ENCODE data around the gene GMPPA. TPM values are rescaled to one million over a fixed set of nuclear protein-coding genes. Genes with fewer than 3 reads are reported as not detected.

Gene GMPPA
- total and polyA plus RNA-seq, 9 of the 15 experiments (the other 6 are each of a cell fraction or from before 2014, with no cell fraction given), result 7.0 to 101 (median 66.7) TPM

DNA sequence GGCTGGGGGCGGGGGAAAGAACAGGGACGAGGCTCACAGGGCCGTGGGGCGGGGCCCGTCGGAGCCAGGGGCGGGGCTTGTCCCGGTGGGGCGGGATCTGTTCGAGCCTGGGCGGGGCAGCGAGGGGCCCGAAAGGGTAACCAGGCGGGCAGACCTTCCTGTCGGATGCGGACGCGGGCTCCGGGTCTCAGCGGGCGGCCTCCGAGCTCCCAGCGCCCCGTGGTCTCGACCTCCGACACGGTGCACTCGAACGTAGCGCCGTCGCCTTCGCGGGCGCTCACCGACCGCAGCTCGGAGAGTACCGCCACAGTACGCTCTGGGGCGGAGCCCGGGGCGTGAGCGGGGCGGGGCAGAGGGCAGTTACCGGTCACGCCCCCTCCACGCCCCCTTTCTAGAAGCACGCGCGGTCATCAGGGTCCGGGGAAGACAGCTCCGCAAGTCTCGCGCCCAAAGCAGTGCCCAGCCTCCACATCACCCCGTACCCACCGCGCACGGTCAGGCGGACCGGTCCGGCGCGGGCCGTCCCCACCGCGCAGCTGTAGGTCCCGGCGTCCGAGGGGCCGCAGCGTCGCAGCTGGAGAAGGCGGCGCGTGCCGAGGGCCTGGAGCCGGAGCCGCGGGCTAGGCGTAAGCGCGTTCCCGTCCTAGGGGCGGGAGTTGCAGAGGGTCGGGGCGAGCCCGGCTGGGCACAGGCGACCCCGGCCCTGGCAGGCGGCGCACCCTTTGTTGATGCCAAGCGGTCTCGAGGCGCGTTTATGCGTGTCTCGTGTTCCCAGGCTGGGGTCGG lies 53.9 kb downstream of the GMPPA start (continued):
- TF ChIP-seq, protein P1, sequence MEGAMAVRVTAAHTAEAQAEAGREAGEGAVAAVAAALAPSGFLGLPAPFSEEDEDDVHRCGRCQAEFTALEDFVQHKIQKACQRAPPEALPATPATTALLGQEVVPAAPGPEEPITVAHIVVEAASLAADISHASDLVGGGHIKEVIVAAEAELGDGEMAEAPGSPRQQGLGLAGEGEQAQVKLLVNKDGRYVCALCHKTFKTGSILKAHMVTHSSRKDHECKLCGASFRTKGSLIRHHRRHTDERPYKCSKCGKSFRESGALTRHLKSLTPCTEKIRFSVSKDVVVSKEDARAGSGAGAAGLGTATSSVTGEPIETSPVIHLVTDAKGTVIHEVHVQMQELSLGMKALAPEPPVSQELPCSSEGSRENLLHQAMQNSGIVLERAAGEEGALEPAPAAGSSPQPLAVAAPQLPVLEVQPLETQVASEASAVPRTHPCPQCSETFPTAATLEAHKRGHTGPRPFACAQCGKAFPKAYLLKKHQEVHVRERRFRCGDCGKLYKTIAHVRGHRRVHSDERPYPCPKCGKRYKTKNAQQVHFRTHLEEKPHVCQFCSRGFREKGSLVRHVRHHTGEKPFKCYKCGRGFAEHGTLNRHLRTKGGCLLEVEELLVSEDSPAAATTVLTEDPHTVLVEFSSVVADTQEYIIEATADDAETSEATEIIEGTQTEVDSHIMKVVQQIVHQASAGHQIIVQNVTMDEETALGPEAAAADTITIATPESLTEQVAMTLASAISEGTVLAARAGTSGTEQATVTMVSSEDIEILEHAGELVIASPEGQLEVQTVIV (CRISPR knock-in tag; IDR thresholded peaks at IDR 0.05; ENCODE audit: borderline replicate concordance), result no peak
- TF ChIP-seq MBD2 (IDR thresholded peaks at IDR 0.05; ENCODE audit: borderline replicate concordance, low read depth) (0 out of 2 replicates have a peak, but pooled peaks have one; percentile 24), CEBPB (tag; IDR thresholded peaks at IDR 0.05) (no peak), ZNF174 (CRISPR knock-in tag; IDR thresholded peaks at IDR 0.05) (no peak), ZBTB1 (CRISPR knock-in tag; IDR thresholded peaks at IDR 0.05; ENCODE audit: borderline replicate concordance, low read depth) (no peak)
- TF ChIP-seq, protein P2, sequence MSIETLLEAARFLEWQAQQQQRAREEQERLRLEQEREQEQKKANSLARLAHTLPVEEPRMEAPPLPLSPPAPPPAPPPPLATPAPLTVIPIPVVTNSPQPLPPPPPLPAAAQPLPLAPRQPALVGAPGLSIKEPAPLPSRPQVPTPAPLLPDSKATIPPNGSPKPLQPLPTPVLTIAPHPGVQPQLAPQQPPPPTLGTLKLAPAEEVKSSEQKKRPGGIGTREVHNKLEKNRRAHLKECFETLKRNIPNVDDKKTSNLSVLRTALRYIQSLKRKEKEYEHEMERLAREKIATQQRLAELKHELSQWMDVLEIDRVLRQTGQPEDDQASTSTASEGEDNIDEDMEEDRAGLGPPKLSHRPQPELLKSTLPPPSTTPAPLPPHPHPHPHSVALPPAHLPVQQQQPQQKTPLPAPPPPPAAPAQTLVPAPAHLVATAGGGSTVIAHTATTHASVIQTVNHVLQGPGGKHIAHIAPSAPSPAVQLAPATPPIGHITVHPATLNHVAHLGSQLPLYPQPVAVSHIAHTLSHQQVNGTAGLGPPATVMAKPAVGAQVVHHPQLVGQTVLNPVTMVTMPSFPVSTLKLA (conservative IDR thresholded peaks at IDR 0.05), result peak; percentile 49 to 85; a peak in 3 of 4 replicates

All from K562 (cell line).